Fibroblast of lung (primary cell): ENCODE data around the gene GTPBP1. TPM values are rescaled to one million over a fixed set of nuclear protein-coding genes. Genes with fewer than 3 reads are reported as not detected.

Experiments
- DNase-seq, 2 donors: peaks; one replicate each; pipeline versions ENCODE4 v3.0.0 to v3.0.0-alpha.2; 2010; ENCODE audit warnings: low read depth in 2 of 2
- H2AFZ ChIP-seq: 2 replicates; pipeline ENCODE4 v1.5.1; 2012; ENCODE audit warnings: low read length, control low read depth, inconsistent platforms
- H3K27ac ChIP-seq: 2 replicates; pipeline ENCODE4 v1.5.1; 2011; ENCODE audit warnings: low read length, control low read depth; ENCODE audit not compliant: insufficient read depth
- H3K27me3 ChIP-seq: 2 replicates; pipeline ENCODE4 v1.5.1; 2011; ENCODE audit warnings: mild to moderate bottlenecking, low read length; ENCODE audit not compliant: control insufficient read depth, insufficient read depth
- H3K36me3 ChIP-seq: 2 replicates; pipeline ENCODE4 v1.5.1; 2011; ENCODE audit warnings: low read length; ENCODE audit not compliant: control insufficient read depth, insufficient read depth
- H3K4me1 ChIP-seq: 2 replicates; pipeline ENCODE4 v1.5.1; 2011; ENCODE audit warnings: low read length; ENCODE audit not compliant: control insufficient read depth, insufficient read depth; ENCODE audit errors: extremely low read depth
- H3K4me2 ChIP-seq: 2 replicates; pipeline ENCODE4 v1.5.1; 2011; ENCODE audit warnings: low read length, control low read depth; ENCODE audit not compliant: insufficient read depth; ENCODE audit errors: extremely low read depth
- H3K4me3 ChIP-seq, 4 experiments: fragments of 200-600 bp in 1 of 4; sonication (generic) in 1 of 4; replicated peaks in 1 of 4; 2 replicates each; pipeline ENCODE4 v1.5.1; 2011 to 2016; ENCODE audit warnings: low read length in 4 of 4, low read depth in 3 of 4, mild to moderate bottlenecking in 3 of 4, control low read depth in 2 of 4, inconsistent platforms in 1 of 4, mixed read lengths in 1 of 4; ENCODE audit not compliant: insufficient read depth in 1 of 4; ENCODE audit errors: control extremely low read depth in 1 of 4
- H3K79me2 ChIP-seq: 2 replicates; pipeline ENCODE4 v1.5.1; 2012; ENCODE audit warnings: mild to moderate bottlenecking, low read length, inconsistent platforms; ENCODE audit not compliant: control insufficient read depth, insufficient read depth
- H3K9ac ChIP-seq: 2 replicates; pipeline ENCODE4 v1.5.1; 2011; ENCODE audit warnings: mild to moderate bottlenecking, low read length, control low read depth; ENCODE audit not compliant: insufficient read depth
- H3K9me3 ChIP-seq: 2 replicates; pipeline ENCODE4 v1.5.1; 2012; ENCODE audit warnings: low read depth, low read length; ENCODE audit not compliant: control insufficient read depth, insufficient read depth
- H4K20me1 ChIP-seq: 2 replicates; pipeline ENCODE4 v1.5.1; 2011; ENCODE audit warnings: low read length; ENCODE audit not compliant: control insufficient read depth, insufficient read depth; ENCODE audit errors: extremely low read depth
- CTCF ChIP-seq, 2 donors: IDR thresholded peaks in 1 of 2; conservative IDR thresholded peaks in 1 of 2; 1 replicate in 1 of 2; 2 replicates in 1 of 2; pipeline ENCODE4 v1.5.1; 2011 to 2012; ENCODE audit warnings: low read length in 2 of 2, control low read depth in 1 of 2, inconsistent platforms in 1 of 2, low read depth in 1 of 2, mild to moderate bottlenecking in 1 of 2
- EZH2 ChIP-seq: IDR thresholded peaks from 2 replicates; pipeline ENCODE4 v1.5.1; 2012; ENCODE audit warnings: low read length, control low read depth, mild to moderate bottlenecking; ENCODE audit errors: missing control alignments
- polyA plus RNA-seq, 2 donors: library from polyadenylated mRNA; depleted of rRNA in 1 of 2; stranded (reverse) in 1 of 2; unstranded in 1 of 2; fragments of >200 nt; gene quantifications; 2 replicates each; pipeline ENCODE4 v1.2.1, GENCODE V29; 2011 to 2012; ENCODE audit warnings: missing spikeins in 1 of 2
- total RNA-seq: library from RNA; depleted of rRNA; stranded (reverse); fragments of >200 nt; gene quantifications from 2 replicates; pipeline ENCODE4 v1.2.1, GENCODE V29; 2014

GTPBP1 gene
- total and polyA plus RNA-seq, 2 donors (not counting 1 experiment from before 2014, with no cell fraction given): 20.6 to 23.1 TPM

DNA sequence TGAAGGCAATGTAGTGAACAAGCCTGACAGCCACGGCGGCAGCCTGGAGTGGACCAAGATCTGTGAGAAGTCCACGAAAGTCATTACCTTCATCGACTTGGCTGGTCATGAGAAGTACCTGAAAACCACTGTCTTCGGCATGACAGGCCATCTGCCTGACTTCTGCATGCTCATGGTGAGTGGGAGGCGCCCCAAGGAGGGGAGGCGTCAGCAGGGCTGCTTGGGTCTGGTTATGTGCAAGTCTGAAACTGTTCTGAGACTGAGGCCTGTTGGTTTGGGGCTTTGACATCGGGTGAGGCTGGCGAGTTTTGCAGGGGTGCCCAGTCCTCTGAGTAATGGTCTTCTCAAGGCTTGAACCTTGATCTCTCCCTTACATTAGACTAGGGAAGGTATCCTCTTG, 11.1 kb downstream of the GTPBP1 start:
- Histone ChIP-seq H4K20me1 (no peaks in the 10 kb centered on the region), H3K4me1 (peaks cover 5% of the 10 kb centered on the region), H3K4me2 (no peak overlapping the region), H3K36me3 (peaks cover 8% of the 10 kb centered on the region), H2AFZ (no peak overlapping the region), H3K4me3 (no peak overlapping the region), H3K27ac (no peak overlapping the region), H3K79me2 (peaks cover 35% of the 10 kb centered on the region), H3K9me3 (no peaks in the 10 kb centered on the region), H3K27me3 (no peaks in the 10 kb centered on the region), H3K9ac (no peak overlapping the region)
- DNase-seq: no peak
- TF ChIP-seq CTCF (conservative IDR thresholded peaks at IDR 0.05 in 1 of 2, IDR thresholded peaks at IDR 0.05 in 1 of 2; ENCODE audit: low read depth in 1 of 2, low read length in 2 of 2): no peak
- no peak for TF ChIP-seq EZH2

DNA sequence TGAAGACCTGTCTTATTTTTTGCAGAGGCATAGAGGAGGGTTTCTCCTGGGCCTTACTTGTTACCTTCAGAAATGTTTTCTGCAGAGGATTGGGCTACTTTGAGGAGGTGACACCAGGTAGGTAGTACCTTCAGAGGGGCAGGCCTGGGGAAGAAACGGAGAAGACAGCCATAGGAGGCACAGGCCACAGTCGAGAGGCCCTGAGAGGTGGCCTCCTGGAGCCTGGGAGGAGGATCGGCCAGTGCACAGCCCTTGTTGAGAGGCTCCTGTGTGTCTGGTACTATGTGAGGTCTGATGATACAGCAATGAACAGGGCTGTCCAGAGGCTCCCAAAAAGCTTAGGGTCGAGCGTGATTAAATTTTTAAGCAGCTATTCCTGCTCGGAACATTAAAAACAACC, 11.5 kb downstream of the GTPBP1 start:
- peaks cover 31% of the 10 kb centered on the region for H3K79me2 ChIP-seq
- H3K27ac ChIP-seq: no peak overlapping the region

GRCh38 chr22:38718414-38718813, 12.7 kb downstream of the GTPBP1 start:
- Histone ChIP-seq H3K4me2 (peak overlapping the region; percentile 32), H3K27me3 (no peaks in the 10 kb centered on the region), H2AFZ (no peak overlapping the region), H3K27ac (peak overlapping the region; percentile 17), H3K79me2 (peaks cover 20% of the 10 kb centered on the region), H3K4me3 (no peak overlapping the region), H3K36me3 (peaks cover 9% of the 10 kb centered on the region), H4K20me1 (no peaks in the 10 kb centered on the region), H3K9me3 (no peaks in the 10 kb centered on the region), H3K9ac (no peak overlapping the region), H3K4me1 (peaks cover 5% of the 10 kb centered on the region)
- TF ChIP-seq CTCF (conservative IDR thresholded peaks at IDR 0.05 in 1 of 2, IDR thresholded peaks at IDR 0.05 in 1 of 2; ENCODE audit: low read depth in 1 of 2, low read length in 2 of 2): peak; percentile 60 to 71
- TF ChIP-seq EZH2: no peak
- peak; percentile 77 to 78 for DNase-seq

More for the DNA sequence above, 11.5 kb downstream of the GTPBP1 start:
- H3K4me1 ChIP-seq: peaks cover 5% of the 10 kb centered on the region
- TF ChIP-seq CTCF (conservative IDR thresholded peaks at IDR 0.05 in 1 of 2, IDR thresholded peaks at IDR 0.05 in 1 of 2; ENCODE audit: low read depth in 1 of 2, low read length in 2 of 2): no peak
- TF ChIP-seq EZH2: no peak
- no peak overlapping the region for H3K9ac ChIP-seq
- no peak overlapping the region for H3K4me2 ChIP-seq
- no peak for DNase-seq
- H4K20me1 ChIP-seq: no peaks in the 10 kb centered on the region
- H3K36me3 ChIP-seq: peaks cover 8% of the 10 kb centered on the region
- H2AFZ ChIP-seq: no peak overlapping the region
- H3K27me3 ChIP-seq: no peaks in the 10 kb centered on the region
- no peaks in the 10 kb centered on the region for H3K9me3 ChIP-seq
- no peak overlapping the region for H3K4me3 ChIP-seq
